HG03575 (cell line): ENCODE results near the gene CYTH4.

Source experiments
- ATAC-seq: cut with Tn5 transposase; IDR thresholded peaks from one replicate; pipeline ENCODE4 v1.9.1; 2021; ENCODE audit not compliant: unreplicated experiment, insufficient number of reproducible peaks, low FRiP score; ENCODE audit errors: extremely low read depth

The CYTH4 gene

DNA sequence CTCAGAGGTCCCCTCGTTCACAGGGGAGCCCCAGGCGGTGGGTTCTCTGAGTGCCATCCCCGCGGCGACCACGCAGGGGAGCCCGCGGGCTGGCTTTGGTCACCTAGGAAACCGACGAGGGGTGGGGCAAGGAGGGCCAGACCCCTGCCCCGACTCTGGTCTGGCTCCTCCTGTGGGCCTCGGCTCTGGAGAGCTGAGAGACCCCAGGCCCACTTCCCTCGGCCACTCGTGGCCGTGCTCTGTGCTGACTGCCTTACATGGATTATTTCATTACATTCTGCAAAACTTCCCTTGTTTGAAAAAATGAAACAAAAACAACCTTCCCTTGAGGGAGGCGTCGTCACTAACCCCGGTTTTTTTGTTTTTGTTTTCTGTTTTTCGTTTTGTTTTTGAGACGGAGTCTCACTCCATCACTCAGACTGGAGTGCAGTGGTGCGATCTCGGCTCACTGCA lies 15.1 kb upstream of the CYTH4 start:
- no peak for ATAC-seq

DNA sequence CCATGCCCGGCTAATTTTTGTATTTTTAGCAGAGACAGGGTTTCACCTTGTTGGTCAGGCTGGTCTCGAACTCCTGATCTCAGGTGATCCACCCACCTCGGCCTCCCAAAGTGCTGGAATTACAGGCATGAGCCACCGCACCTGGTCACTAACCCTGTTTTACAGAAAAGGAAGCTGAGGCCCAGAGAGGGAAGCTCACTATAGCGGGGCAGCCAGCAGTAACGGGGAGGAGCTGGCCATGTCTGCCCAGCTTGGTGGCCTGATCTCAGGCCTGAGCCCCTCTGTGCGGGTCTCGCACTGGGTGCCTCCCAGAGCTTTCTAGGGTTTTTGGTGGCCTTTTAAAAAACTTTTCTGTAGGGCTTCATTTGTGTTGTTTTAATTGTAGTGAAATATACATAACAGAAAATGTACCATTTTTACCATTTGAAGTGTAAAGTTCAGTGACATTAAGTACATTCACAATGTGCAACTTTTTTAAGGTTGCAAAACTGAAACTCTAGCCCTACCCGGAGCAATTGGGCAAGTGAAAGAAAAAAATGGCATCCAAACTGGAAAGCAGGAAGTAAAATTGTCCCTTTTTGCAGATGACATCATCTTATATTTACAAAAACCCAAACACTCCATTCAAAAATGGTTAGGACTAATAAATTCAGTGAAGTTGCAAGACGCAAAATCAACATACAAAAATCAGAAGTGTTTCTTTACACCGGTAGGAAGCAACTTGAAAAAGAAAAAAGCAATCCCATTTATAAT lies 14.5 kb upstream of the CYTH4 start:
- ATAC-seq: no peak

DNA sequence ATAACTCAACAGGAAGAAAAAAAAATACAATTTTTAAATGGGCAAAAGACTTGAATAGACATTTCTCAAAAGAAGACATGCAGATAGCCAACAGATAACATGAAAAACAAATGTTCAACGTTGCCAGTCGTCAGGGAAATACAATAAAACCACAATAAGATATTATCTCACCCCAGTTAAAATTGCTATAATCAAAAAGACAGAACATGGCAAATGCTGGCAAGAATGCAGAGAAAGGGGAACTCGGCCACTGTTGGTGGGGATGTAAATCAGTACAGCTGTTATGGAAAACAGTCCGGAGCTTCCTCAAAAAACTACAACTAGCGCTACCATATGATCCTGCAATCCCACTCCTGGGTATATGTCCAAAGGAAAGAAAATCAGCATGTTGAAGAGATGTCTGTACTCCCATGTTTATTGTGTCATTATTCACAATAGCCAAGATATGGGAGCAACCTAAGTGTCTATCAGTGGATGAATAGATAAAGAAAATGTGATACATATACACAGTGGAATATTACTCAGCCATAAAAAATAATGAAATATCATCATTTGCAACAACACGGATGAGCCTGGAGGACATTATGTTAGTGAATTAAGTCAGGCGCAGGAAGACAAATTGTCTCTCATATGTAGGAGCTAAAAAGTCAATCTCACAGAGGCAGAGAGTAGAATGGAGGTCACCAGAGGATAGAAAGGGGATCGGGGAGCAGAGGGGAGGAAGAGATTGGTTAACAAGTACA lies 12.2 kb upstream of the CYTH4 start:
- no peak for ATAC-seq

DNA sequence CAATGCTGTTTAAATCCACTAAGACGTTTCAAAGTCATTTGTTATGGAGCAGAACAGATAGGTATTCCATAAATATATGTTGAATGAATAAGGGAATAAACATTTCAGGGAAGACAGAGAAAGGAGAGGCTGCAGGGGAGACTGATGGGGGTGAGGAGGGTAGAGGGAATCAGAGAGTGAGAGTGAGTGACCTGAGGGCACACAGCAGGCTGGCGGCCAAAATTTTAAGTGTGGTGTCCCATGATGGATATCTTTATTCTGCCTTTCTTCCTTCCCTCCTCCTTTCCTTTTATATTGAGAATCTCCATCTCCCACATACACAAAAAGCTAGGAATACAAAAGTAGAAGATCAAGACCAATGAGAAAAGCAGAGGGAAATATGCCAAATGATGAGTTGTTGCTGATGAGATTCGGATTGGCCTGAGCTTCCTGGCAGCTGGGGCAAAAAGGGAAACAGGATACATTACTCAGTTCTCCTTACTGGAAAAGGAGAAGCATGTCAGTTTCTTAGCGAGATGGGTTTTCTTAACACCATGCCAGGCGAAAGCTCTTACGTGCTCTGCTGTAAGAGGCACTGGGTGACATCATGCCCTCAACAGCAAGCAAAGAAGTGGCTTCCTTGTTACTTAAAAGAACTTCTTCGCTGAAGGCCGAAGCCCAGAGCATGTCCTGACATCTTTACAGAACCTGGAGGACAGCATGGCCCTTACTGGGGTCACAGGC lies 11.2 kb upstream of the CYTH4 start:
- ATAC-seq: no peak

DNA sequence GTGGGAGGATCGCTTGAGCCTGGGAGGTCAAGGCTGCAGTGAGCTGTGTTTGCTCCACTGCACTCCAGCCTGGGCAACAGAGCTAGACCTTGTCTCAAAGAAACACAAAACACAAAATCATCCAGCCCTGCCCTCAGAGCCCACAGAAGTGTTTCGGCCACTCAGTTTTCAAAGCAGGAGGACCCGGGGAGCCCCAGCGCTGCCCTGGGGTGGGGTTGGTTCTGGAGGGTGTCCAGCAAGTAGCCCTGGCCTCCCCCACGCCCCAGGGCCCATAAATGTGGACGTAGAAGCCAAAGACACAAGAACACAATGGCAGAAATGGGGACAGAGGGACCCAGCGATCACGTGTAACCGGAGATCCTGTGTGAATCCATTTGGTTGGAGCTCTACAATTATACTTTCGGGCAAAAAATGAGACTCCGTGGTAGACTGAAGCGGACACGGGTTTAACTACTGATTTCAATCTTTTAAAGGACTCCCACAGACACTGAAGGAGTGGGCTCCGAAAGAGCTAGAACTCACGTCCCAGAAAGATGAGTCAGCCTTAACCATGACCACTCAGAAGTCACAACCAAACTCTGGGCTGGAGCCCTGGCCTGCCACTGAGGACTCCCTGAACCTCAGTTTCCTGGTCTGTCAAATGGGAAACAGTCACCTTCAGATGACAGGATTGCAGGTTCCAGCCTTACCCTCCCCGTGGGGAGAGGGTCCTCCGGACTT lies 9.0 kb upstream of the CYTH4 start:
- no peak for ATAC-seq

DNA sequence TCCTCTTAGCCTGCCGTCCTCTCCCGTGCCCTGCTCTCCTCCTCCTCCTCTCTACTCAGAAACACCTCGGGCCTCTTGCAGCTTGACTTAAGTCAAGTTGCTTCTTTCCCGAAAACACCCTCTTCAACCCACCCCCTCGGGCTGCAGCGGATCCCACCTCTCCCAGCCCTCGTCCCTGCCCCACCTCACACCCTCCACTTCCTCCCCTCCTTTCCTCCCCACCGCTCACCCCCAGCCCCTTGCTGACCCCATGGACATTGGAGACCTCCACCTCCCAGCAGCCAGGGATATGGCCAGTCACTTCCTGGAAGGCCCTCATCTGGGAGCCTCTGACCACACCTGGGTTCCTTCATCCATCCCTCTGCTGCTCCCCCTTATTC lies 8.5 kb upstream of the CYTH4 start:
- no peak for ATAC-seq

DNA sequence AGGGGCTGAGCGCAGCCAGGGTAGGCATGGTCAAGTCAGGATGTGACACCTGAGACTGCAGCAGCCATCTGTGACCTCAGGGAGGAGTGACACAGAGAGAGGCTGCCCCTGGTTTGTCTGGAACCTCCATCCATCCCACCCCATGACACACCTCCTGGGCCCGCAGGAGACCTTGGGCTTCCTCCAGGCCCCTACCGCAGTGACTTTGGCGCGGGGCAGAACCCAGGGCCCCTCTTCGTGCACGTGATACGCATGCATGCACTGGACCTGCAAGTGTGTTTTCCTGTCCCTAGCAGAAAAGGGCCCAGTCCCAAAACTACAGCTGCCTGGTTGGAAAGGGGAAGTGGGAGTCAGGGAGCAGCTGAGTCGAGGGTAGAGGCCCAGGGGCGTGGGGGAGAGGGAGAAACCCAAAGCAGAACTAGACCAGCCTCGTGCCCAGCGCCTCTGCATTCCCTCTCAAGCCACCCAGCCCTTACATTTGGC lies 7.9 kb upstream of the CYTH4 start:
- ATAC-seq: no peak

DNA sequence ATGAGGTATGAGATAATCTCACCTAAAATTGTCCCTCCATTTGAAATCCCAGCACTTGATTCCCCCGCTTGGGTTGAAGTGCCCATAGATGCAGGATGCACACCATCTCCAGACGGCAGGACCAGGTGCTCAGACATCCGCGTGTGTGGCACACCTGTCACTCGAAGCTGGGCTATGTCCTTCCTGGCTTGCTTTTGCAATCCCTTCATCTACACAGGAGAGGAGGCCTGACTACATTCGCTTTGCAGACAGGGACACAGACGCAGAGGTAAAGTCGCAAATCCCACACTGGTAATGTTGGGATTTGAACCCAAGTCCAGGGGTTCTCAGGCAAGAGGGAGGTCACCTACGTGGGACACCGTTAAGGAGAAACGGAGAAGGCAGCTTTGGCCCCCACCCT lies 7.2 kb upstream of the CYTH4 start:
- ATAC-seq: no peak

DNA sequence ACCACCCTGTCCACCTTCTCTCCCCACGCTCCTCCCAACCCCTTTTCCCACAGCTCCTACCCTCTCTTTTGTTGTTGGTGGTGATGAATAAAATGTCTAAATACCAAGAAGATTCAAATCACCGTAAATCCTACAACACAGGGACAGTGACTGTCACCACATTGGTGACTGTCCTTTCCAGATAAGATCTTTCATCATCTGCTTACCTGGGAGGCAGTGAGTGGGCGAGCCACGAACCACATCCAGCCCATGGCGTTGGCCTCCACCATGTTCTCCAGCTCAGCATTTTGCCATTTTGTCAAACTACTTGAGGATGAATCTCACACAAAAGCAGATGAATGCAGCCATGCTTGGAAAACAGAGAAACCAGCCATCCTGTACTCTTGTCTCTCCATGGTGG lies 6.7 kb upstream of the CYTH4 start:
- no peak for ATAC-seq

DNA sequence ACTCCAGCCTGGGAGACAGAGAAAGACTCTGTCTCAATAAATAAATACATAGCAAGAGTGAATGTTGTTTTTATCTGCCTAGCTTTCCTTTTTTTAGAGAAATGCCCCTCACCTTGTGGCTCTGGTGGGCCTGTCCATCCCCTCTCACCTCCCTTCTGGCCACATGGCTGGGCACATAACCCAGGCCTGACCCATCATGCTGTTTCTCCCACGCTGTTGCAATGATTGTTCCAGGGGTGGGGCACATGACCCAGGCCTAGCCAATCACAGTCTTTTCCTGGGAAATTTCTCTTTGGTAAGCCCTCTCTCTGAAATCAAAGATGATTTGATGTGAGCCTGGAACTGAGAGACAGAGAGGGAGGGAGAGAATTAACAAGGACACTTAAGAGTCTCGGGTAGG lies 5.5 kb upstream of the CYTH4 start:
- ATAC-seq: no peak

DNA sequence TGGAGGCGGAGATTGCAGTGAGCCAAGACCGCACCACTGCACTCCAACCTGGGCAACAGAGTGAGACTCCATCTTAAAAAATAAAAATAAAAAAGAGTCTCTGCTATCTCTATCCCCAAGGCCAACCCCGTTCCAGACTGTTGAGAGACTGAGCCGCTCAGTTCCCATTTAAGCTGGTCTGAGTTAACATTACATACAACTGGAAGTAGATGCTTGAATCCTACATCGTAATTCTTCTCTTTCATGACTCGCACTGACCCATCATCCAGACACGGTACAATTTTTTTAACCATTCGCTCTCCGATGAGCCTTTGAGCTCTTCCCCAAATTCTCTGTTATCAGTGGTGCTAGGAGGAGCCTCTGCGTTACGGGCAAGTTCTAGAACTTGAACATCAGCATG lies 4.9 kb upstream of the CYTH4 start:
- ATAC-seq: no peak

DNA sequence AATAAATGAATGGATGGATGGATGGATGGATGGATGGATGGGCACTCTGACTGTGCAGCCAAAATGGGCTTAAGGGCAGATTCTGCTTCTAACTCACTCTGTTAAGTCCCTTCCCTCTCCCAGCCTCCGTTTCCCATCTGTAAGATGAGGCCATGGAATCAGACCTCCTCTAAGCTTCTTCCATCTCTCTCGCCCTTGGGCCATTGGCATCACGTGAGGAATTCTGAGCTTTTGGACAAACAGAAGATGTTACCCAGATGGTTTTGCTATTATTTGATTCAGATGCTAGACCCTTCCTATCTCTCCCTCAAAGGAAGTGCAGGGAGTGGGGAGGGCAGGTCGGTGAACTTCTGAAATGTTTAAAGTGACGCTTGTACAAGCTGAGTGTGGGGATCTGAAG lies 4.0 kb upstream of the CYTH4 start:
- no peak for ATAC-seq

DNA sequence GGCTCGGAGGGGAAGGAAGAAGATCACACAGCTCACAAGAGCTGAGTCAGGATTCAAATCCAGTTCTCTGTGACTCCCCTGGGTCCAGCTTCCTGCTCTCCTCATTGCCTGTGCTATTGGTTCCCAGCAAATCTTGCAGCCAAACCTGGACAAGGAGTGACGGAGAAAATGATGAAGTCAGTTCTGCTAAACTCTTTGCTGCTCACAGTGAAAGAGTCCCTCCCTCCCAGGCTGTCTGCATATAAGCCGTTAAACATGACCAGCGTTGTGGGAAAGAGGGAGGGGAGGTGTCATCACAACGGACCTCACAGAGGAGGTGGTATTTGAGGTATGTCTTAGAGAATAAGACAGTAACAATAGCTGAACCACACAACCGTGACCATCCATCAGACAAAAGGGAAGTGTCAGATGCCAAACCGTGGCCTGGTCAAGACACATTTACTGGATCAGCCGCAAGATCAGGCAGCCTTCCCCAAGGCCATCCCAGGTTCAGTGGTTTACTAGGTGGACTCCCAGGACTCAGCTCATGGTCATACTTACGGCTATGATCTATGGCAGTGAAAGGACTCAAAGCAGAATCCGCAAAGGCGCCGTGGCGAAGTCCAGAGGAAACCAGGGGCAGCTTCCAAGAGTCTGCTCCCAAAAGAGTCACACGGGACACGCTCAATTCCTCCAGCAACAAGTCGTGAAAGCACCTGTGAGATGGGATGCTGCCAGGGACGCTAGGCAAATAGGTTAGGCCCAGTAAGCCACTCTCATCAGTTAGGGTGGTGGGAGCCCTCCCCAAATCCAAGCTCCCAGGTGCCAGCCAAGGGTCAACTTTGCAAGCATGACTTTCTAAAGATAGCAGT lies 2.8 kb upstream of the CYTH4 start:
- ATAC-seq: no peak

DNA sequence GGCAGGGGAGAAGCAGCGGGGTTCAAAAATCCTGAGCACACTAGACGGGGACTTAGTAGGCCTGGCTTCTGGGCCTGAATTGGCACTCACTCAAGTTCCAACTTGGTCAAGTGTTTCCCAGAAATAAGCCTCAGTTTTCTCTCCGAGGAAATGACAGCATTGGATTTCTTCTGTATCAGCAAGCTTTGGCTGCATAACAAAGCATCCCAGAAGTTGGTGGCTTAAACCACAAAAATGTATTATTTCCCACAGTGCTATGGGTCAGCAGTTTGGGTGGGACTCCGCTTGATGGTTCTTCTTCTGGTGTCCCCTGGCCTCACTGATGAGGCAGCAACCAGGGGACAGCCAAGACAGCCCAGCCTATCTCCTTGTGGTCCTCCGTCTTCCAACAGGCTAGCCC lies 1.6 kb upstream of the CYTH4 start:
- ATAC-seq: no peak

DNA sequence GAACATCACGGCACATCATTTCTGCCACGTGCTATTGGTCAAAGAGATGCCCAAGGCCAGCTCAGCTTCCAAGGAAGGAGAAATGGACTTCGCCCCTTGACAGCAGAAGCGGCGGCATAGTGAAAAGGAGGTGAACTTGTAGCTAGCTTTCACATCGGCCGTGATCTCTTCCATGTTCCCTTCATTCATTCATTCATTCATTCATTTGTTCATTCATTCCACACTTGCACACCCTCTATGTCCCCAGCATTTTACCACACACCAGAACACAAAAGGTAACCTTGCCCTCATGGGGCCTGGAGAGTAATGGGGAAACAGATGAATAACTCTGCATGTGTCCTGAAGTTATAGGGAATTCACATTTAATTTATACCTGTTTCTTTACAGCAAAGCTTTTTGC lies 1.1 kb upstream of the CYTH4 start:
- no peak for ATAC-seq

DNA sequence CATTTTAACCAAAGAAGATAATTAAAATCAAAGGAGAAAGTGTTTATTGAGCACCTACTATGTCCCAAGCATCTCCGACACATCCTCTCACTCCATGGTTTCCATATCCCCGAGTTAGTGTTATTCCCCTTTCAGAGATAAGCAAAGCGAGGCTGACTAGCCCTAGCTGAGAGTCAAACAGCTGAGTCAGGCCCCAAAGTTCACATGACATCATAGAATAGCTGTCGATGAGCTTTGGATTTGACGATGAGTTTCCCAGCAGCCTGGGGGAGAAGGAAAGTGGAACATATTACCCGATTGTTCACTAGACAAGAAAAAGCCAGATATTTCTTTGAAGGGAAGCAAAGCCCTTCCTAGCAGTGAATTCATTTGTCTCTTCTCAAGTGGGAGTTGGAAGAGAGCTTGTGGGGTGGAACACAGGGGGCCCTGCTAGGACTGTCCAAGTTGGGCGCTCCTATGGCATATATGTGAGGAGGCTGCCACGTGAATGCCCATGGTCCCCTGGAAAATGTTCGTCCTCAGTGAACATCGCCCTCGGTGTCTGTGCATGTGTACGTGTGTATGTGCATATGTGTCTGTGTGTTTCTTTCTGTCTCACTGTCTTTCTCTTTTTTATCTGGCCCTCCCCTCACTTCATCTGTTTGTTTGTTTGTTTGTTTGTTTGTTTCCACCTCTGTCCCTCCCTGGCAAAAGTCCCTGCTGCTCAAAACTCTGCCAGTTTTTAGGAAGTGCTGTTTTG lies 493 bp upstream of the CYTH4 start:
- ATAC-seq: no peak

DNA sequence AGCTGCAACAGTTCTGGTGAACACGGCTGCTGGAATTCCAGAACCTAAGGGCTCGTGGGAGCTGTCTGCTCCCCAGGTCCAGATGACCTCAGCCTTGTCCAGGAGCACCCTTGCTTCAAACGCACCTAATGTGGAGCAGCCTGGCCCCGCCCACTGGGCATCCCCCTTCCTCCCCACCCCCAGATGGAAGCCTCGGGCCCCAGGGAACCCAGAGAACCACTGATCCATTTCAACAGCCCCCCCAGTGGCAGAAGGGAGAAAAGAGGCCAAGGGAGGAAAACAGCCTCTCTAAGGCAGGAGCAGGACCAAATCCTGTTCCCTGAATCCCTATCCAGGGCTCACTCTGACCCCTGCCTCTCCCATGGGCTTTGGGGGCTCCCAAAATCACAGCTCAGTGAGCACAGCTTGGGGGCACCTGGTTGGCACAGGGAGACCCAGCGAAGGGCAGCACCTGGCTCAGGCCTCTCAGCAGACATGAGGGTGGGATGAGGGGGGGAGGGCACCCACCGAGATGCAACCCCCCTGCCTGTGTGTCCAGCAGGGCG lies 1.2 kb downstream of the CYTH4 start:
- no peak for ATAC-seq
